Measurements from ENCODE around the gene RRP8.

DNA sequence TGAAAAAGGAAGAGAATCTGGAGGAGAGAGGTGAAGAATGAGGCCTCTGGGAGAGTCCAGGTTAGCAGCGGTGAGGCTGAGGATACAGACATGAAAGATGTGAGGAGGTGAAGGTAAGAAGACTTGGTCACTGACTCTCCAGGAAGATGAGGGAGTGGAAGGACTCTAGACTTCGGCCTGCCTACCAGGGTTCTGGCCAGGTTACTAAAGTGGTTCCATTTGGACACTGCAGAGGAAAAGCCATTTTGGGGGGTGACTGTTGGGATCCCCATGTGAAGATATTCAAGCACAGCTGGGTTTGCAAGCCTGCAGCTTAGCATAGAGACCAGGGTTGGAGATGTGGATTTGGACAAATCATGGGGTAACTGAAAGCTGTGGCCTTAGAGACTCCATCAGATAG is 44.4 kb upstream of the RRP8 start:
- TF ChIP-seq CREM (IDR thresholded peaks at IDR 0.05; ENCODE audit: low read depth), result no peak
- no peak for TF ChIP-seq ZZZ3 (IDR thresholded peaks at IDR 0.05; ENCODE audit: control insufficient read depth, insufficient read length, low read depth)
- TF ChIP-seq, protein P1, sequence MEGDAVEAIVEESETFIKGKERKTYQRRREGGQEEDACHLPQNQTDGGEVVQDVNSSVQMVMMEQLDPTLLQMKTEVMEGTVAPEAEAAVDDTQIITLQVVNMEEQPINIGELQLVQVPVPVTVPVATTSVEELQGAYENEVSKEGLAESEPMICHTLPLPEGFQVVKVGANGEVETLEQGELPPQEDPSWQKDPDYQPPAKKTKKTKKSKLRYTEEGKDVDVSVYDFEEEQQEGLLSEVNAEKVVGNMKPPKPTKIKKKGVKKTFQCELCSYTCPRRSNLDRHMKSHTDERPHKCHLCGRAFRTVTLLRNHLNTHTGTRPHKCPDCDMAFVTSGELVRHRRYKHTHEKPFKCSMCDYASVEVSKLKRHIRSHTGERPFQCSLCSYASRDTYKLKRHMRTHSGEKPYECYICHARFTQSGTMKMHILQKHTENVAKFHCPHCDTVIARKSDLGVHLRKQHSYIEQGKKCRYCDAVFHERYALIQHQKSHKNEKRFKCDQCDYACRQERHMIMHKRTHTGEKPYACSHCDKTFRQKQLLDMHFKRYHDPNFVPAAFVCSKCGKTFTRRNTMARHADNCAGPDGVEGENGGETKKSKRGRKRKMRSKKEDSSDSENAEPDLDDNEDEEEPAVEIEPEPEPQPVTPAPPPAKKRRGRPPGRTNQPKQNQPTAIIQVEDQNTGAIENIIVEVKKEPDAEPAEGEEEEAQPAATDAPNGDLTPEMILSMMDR (IDR thresholded peaks at IDR 0.05 in 2 of 3, conservative IDR thresholded peaks at IDR 0.05 in 1 of 3; ENCODE audit: control insufficient read depth in 2 of 3, extremely low read depth in 1 of 3, insufficient read depth in 1 of 3, low read depth in 3 of 3, low read length in 3 of 3), result no peak
- no peak for TF ChIP-seq POLR2AphosphoS5 (IDR thresholded peaks at IDR 0.05; ENCODE audit: low read length)
- TF ChIP-seq CEBPB (IDR thresholded peaks at IDR 0.05; ENCODE audit: borderline replicate concordance in 1 of 2, low read depth in 2 of 2, low read length in 2 of 2), result no peak
- no peak for TF ChIP-seq PAX8 (IDR thresholded peaks at IDR 0.05)
- TF ChIP-seq EZH2 (IDR thresholded peaks at IDR 0.05; ENCODE audit: borderline replicate concordance, control insufficient read depth, low read depth, low read length), result no peak
- TF ChIP-seq, protein P2, sequence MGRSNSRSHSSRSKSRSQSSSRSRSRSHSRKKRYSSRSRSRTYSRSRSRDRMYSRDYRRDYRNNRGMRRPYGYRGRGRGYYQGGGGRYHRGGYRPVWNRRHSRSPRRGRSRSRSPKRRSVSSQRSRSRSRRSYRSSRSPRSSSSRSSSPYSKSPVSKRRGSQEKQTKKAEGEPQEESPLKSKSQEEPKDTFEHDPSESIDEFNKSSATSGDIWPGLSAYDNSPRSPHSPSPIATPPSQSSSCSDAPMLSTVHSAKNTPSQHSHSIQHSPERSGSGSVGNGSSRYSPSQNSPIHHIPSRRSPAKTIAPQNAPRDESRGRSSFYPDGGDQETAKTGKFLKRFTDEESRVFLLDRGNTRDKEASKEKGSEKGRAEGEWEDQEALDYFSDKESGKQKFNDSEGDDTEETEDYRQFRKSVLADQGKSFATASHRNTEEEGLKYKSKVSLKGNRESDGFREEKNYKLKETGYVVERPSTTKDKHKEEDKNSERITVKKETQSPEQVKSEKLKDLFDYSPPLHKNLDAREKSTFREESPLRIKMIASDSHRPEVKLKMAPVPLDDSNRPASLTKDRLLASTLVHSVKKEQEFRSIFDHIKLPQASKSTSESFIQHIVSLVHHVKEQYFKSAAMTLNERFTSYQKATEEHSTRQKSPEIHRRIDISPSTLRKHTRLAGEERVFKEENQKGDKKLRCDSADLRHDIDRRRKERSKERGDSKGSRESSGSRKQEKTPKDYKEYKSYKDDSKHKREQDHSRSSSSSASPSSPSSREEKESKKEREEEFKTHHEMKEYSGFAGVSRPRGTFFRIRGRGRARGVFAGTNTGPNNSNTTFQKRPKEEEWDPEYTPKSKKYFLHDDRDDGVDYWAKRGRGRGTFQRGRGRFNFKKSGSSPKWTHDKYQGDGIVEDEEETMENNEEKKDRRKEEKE (IDR thresholded peaks at IDR 0.05), result no peak
- TF ChIP-seq CBX3 (IDR thresholded peaks at IDR 0.05; ENCODE audit: borderline replicate concordance, low read depth), result no peak
- TF ChIP-seq, protein P3, sequence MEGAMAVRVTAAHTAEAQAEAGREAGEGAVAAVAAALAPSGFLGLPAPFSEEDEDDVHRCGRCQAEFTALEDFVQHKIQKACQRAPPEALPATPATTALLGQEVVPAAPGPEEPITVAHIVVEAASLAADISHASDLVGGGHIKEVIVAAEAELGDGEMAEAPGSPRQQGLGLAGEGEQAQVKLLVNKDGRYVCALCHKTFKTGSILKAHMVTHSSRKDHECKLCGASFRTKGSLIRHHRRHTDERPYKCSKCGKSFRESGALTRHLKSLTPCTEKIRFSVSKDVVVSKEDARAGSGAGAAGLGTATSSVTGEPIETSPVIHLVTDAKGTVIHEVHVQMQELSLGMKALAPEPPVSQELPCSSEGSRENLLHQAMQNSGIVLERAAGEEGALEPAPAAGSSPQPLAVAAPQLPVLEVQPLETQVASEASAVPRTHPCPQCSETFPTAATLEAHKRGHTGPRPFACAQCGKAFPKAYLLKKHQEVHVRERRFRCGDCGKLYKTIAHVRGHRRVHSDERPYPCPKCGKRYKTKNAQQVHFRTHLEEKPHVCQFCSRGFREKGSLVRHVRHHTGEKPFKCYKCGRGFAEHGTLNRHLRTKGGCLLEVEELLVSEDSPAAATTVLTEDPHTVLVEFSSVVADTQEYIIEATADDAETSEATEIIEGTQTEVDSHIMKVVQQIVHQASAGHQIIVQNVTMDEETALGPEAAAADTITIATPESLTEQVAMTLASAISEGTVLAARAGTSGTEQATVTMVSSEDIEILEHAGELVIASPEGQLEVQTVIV (IDR thresholded peaks at IDR 0.05; ENCODE audit: borderline replicate concordance, partially characterized antibody), result no peak
- TF ChIP-seq, protein P4, sequence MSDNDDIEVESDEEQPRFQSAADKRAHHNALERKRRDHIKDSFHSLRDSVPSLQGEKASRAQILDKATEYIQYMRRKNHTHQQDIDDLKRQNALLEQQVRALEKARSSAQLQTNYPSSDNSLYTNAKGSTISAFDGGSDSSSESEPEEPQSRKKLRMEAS (IDR thresholded peaks at IDR 0.05; ENCODE audit: low read depth, low read length), result no peak

Data from GM12878 (cell line).